ENCODE results near the gene BUD23.

DNA sequence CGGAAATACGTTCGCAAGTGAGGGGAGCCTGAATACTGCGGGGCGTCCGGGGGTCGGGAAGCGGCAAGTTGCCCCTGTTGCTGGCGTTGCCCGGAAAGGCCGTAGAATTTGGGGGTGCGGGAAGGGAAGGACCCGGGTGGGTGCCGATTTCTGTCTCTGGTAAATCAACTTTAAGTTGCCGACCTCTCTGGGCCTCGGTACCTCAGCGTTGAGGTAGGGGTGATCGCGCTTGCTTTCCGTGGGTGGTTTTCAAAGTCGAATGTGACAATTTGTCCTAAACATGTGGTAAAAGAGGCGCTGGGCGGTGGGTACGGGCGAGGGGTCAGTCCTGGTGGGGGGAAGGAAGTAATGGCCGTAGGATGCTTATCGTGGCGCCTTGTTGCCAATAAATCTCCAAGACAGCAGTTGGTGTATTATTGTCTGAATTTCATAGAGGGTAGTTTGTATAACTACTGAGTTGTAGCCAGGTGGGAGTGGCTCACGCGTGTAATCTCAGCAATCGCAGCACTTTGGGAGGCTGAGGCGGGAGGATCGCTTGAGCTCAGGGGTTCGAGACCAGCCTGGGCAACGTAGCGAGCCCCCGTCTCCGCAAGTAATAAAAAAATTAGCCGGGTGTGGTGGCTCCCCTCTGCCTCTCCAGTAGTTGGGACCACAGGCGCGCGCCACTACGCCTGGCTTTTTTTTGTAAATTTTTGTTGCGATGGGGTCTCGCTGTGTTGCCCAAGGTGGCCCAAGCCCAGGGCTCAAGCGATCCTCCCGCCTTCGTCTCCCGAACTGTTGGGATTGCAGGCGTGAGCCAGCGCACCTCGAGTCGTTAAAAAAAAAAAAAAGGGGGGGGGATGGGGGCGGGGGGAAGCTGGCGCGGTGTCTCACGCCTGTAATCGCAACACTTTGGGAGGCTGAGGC lies 644 bp downstream of the BUD23 start:
- no peak for TF ChIP-seq POLR2A (IDR thresholded peaks at IDR 0.05; ENCODE audit: extremely low read depth, insufficient read length)
- TF ChIP-seq, protein P1, sequence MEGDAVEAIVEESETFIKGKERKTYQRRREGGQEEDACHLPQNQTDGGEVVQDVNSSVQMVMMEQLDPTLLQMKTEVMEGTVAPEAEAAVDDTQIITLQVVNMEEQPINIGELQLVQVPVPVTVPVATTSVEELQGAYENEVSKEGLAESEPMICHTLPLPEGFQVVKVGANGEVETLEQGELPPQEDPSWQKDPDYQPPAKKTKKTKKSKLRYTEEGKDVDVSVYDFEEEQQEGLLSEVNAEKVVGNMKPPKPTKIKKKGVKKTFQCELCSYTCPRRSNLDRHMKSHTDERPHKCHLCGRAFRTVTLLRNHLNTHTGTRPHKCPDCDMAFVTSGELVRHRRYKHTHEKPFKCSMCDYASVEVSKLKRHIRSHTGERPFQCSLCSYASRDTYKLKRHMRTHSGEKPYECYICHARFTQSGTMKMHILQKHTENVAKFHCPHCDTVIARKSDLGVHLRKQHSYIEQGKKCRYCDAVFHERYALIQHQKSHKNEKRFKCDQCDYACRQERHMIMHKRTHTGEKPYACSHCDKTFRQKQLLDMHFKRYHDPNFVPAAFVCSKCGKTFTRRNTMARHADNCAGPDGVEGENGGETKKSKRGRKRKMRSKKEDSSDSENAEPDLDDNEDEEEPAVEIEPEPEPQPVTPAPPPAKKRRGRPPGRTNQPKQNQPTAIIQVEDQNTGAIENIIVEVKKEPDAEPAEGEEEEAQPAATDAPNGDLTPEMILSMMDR (IDR thresholded peaks at IDR 0.05; ENCODE audit: low read depth, low read length) = no peak

All from NB4 (cell line).